PC-9 (cell line): Measurements from ENCODE around the gene POU3F1. TPM values are rescaled to one million over a fixed set of nuclear protein-coding genes. Genes with fewer than 3 reads are reported as not detected.

Experiments
- BruUV-seq: library from RNA; stranded (reverse); fragments of 400-500 nt; replicated peaks from 2 replicates; lab custom pipeline; 2021; lab: Mats Ljungman, UMichigan
- CTCF ChIA-PET: fragments of 300-600 bp; sonication (Branson Sonifier 250); formaldehyde crosslinking; loops from one replicate; lab custom pipeline; 2022; ENCODE audit warnings: antibody characterized with exemption; lab: Charles Lee
- POLR2A ChIA-PET: fragments of 300-600 bp; sonication (Branson Sonifier 250); formaldehyde crosslinking; loops from one replicate; lab custom pipeline; 2022; ENCODE audit warnings: antibody characterized with exemption; ENCODE audit not compliant: unreplicated experiment; lab: Charles Lee
- DNase-seq, 2 experiments: peaks; one replicate each; pipeline versions ENCODE4 v3.0.0 to v3.0.0-alpha.2; 2015 to 2022; ENCODE audit warnings: mixed read lengths in 1 of 2
- H2AFZ ChIP-seq: fragments of 200-600 bp; sonication (generic); 2 replicates; pipeline ENCODE4 v1.8.1; 2017; ENCODE audit warnings: antibody characterized with exemption
- H3F3A ChIP-seq: fragments of 200-600 bp; sonication (generic); 2 replicates; pipeline ENCODE4 v1.8.1; 2017; ENCODE audit warnings: antibody characterized with exemption, mild to moderate bottlenecking, low read depth; ENCODE audit not compliant: insufficient read depth
- H3K27ac ChIP-seq: fragments of 200-600 bp; sonication (generic); 2 replicates; pipeline ENCODE4 v1.6.1; 2016; ENCODE audit warnings: mixed run types
- H3K27me3 ChIP-seq: fragments of 200-600 bp; sonication (generic); 2 replicates; pipeline ENCODE4 v1.6.1; 2016; ENCODE audit warnings: low read depth, mixed run types; ENCODE audit not compliant: insufficient read depth
- H3K36me3 ChIP-seq: fragments of 200-600 bp; sonication (generic); 2 replicates; pipeline ENCODE4 v1.6.1; 2016; ENCODE audit warnings: low read depth, mixed run types
- H3K4me1 ChIP-seq: fragments of 200-600 bp; sonication (generic); replicated peaks from 2 replicates; pipeline ENCODE4 v1.6.1; 2016; ENCODE audit warnings: mixed run types; ENCODE audit not compliant: insufficient read depth
- H3K4me2 ChIP-seq: fragments of 200-600 bp; sonication (generic); 2 replicates; pipeline ENCODE4 v1.6.1; 2017; ENCODE audit warnings: mixed run types
- H3K4me3 ChIP-seq: fragments of 200-600 bp; sonication (generic); 2 replicates; pipeline ENCODE4 v1.6.1; 2016; ENCODE audit warnings: mixed run types
- H3K79me2 ChIP-seq: fragments of 200-600 bp; sonication (generic); 2 replicates; pipeline ENCODE4 v1.6.1; 2017; ENCODE audit warnings: low read depth, mixed run types
- H3K9me2 ChIP-seq: fragments of 200-600 bp; sonication (generic); 2 replicates; pipeline ENCODE4 v1.8.1; 2017; ENCODE audit warnings: mild to moderate bottlenecking; ENCODE audit not compliant: insufficient read depth
- H3K9me3 ChIP-seq: fragments of 200-600 bp; sonication (generic); 2 replicates; pipeline ENCODE4 v1.8.1; 2016; ENCODE audit warnings: low read depth; ENCODE audit not compliant: insufficient read depth
- H4K20me1 ChIP-seq: fragments of 200-600 bp; sonication (generic); 2 replicates; pipeline ENCODE4 v1.8.1; 2017; ENCODE audit not compliant: insufficient read depth
- CTCF ChIP-seq: fragments of 200-600 bp; sonication (generic); conservative IDR thresholded peaks from 2 replicates; pipeline ENCODE4 v1.6.1; 2017; ENCODE audit warnings: mixed run types, antibody characterized with exemption, mild to moderate bottlenecking, moderate library complexity
- EZH2 ChIP-seq: fragments of 200-600 bp; sonication (generic); IDR thresholded peaks from 2 replicates; pipeline ENCODE4 v1.8.0; 2017; ENCODE audit warnings: antibody characterized with exemption, low read depth
- intact Hi-C: fragments of 100-400 bp; cut with micrococcal nuclease; formaldehyde crosslinking; loops from one replicate; pipeline ENCODE4 v1.10.0; 2022; ENCODE audit not compliant: unreplicated experiment
- total RNA-seq: library from RNA; stranded (reverse); gene quantifications from 2 replicates; pipeline ENCODE4 v1.2.3, GENCODE V29; 2021

Gene POU3F1
- total RNA-seq, 1 experiment from 2014 or later = not detected

- Histone ChIP-seq H3K79me2 (no peaks in the 10 kb centered on the region), H3K9me3 (no peaks in the 10 kb centered on the region), H3K27me3 (no peaks in the 10 kb centered on the region), H3K36me3 (peaks cover 11% of the 10 kb centered on the region; the same call in 1 of the 2 replicates), H3K4me2 (peak overlapping the region; percentile 73), H2AFZ (no peak overlapping the region), H3K9me2 (no peaks in the 10 kb centered on the region), H3K27ac (peak overlapping the region; percentile 91), H3F3A (peaks cover 36% of the 10 kb centered on the region; the same call in 1 of the 2 replicates), H3K4me3 (no peak overlapping the region), H4K20me1 (no peaks in the 10 kb centered on the region), H3K4me1 (peaks cover 48% of the 10 kb centered on the region)
- no peak for TF ChIP-seq EZH2
- no peak for TF ChIP-seq CTCF
- CTCF ChIA-PET = interaction anchor here (0.5 to 0.9 kb wide), 4 partner anchors 14 to 842 kb away, joined by 3 to 4 read pairs (median 4); no protein-coding TSS in a partner anchor
- BruUV-seq = no TSS peak
- intact Hi-C loops = loop anchor here (2.0 to 5.0 kb wide), 4 partner anchors 110 to 1065 kb away; no protein-coding TSS in a partner anchor
- no peak for DNase-seq
- POLR2A ChIA-PET = interaction anchor here (0.6 to 0.7 kb wide), 2 partner anchors 611 to 1360 kb away, joined by 3 to 4 read pairs; no protein-coding TSS in a partner anchor
Observed at GRCh38 chr1:38027201-38028104, 19.1 kb downstream of the POU3F1 start.

- H3K4me1 ChIP-seq = peaks cover 48% of the 10 kb centered on the region
- TF ChIP-seq EZH2 (no peak), CTCF (peak; percentile 91)
- peaks cover 18% of the 10 kb centered on the region; the same call in 1 of the 2 replicates for H3K36me3 ChIP-seq
- H4K20me1 ChIP-seq = no peaks in the 10 kb centered on the region
- CTCF ChIA-PET = interaction anchor here (0.5 to 0.9 kb wide), 5 partner anchors 15 to 1794 kb away, joined by 3 to 11 read pairs (median 4); no protein-coding TSS in a partner anchor
- H3K4me3 ChIP-seq = no peak overlapping the region
- BruUV-seq = no TSS peak
- intact Hi-C loops = loop anchor here (1.0 to 5.0 kb wide), 4 partner anchors 111 to 1066 kb away; no protein-coding TSS in a partner anchor
- H3K79me2 ChIP-seq = no peaks in the 10 kb centered on the region
- DNase-seq = peak; percentile 58 to 75
- peaks cover 36% of the 10 kb centered on the region; the same call in 1 of the 2 replicates for H3F3A ChIP-seq
- no peak overlapping the region for H3K4me2 ChIP-seq
- no peaks in the 10 kb centered on the region for H3K9me3 ChIP-seq
- no peak overlapping the region for H2AFZ ChIP-seq
- POLR2A ChIA-PET = interaction anchor here (0.7 kb wide), 1 partner anchor 611 kb away, joined by 3 read pairs; no protein-coding TSS in a partner anchor
- no peaks in the 10 kb centered on the region for H3K27me3 ChIP-seq
- H3K27ac ChIP-seq = no peak overlapping the region
- no peaks in the 10 kb centered on the region for H3K9me2 ChIP-seq
Observed at GRCh38 chr1:38026592-38027200, 19.9 kb downstream of the POU3F1 start.

GRCh38 chr1:38025664-38026063 is 20.9 kb downstream of the POU3F1 start:
- CTCF ChIA-PET = no interaction called here

More at GRCh38 chr1:38025664-38026063, 20.9 kb downstream of the POU3F1 start:
- POLR2A ChIA-PET = no interaction called here
- Histone ChIP-seq H3K9me2 (no peaks in the 10 kb centered on the region), H3K4me1 (peaks cover 40% of the 10 kb centered on the region), H3K79me2 (no peaks in the 10 kb centered on the region), H3F3A (peaks cover 34% of the 10 kb centered on the region; the same call in 1 of the 2 replicates), H3K4me2 (no peak overlapping the region), H2AFZ (no peak overlapping the region), H3K27me3 (no peaks in the 10 kb centered on the region), H4K20me1 (no peaks in the 10 kb centered on the region), H3K9me3 (no peaks in the 10 kb centered on the region), H3K36me3 (peaks cover 28% of the 10 kb centered on the region), H3K4me3 (no peak overlapping the region), H3K27ac (no peak overlapping the region)
- BruUV-seq = no TSS peak
- no peak for DNase-seq
- TF ChIP-seq EZH2 = no peak
- no peak for TF ChIP-seq CTCF
- intact Hi-C loops = loop anchor here (1.0 to 5.0 kb wide), 4 partner anchors 112 to 1067 kb away; no protein-coding TSS in a partner anchor
